ENCODE data around the gene TAPBP.

Gene TAPBP

DNA sequence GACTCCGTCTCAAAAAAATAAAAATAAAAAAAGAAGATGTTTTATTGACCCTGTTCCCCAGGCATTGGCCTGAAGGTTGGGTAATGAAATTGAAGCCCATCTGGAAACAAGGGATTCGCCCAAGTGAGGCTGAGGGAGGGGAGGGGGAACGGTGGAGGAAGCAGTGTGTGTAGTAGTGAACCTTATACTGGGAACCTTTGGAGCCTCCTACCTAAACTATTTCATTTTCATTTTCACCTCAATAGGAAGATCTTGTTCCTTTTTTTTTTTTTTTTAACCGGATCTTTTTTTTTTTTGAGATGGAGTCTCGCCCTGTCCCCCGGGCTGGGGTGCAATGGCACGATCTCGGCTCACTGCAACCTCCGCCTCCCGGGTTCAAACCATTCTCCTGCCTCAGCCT lies 16.9 kb upstream of the TAPBP start:
- H3K4me3 ChIP-seq (ENCODE audit: low read depth, low read length), result no peak overlapping the region
- no peak for DNase-seq (ENCODE audit: low read depth)
- TF ChIP-seq, protein P1, sequence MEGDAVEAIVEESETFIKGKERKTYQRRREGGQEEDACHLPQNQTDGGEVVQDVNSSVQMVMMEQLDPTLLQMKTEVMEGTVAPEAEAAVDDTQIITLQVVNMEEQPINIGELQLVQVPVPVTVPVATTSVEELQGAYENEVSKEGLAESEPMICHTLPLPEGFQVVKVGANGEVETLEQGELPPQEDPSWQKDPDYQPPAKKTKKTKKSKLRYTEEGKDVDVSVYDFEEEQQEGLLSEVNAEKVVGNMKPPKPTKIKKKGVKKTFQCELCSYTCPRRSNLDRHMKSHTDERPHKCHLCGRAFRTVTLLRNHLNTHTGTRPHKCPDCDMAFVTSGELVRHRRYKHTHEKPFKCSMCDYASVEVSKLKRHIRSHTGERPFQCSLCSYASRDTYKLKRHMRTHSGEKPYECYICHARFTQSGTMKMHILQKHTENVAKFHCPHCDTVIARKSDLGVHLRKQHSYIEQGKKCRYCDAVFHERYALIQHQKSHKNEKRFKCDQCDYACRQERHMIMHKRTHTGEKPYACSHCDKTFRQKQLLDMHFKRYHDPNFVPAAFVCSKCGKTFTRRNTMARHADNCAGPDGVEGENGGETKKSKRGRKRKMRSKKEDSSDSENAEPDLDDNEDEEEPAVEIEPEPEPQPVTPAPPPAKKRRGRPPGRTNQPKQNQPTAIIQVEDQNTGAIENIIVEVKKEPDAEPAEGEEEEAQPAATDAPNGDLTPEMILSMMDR (IDR thresholded peaks at IDR 0.05; ENCODE audit: control insufficient read depth, extremely low read depth, insufficient read depth), result no peak

DNA sequence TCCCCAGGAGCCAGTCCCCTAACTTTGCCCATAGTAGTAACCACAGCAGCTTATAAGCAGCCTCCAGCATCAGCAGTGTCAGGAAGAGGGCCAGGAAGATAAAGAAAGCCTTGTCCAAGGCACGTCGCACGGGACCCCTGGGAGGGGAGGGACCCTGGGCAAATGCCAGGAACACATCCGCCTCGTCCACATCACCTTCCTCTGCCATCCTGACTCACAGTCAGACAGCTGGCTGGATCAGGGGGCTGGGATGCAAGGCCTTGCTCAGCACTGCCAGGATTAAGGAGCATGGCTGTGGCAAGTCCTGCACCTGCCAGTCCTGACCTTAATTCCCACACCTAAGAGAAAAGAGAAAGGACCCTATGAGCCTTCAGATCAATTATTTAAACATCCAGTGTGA lies 15.2 kb upstream of the TAPBP start:
- no peak overlapping the region for H3K4me3 ChIP-seq (ENCODE audit: low read depth, low read length)
- DNase-seq (ENCODE audit: low read depth), result no peak
- TF ChIP-seq, protein P1 (IDR thresholded peaks at IDR 0.05; ENCODE audit: control insufficient read depth, extremely low read depth, insufficient read depth), result no peak

DNA sequence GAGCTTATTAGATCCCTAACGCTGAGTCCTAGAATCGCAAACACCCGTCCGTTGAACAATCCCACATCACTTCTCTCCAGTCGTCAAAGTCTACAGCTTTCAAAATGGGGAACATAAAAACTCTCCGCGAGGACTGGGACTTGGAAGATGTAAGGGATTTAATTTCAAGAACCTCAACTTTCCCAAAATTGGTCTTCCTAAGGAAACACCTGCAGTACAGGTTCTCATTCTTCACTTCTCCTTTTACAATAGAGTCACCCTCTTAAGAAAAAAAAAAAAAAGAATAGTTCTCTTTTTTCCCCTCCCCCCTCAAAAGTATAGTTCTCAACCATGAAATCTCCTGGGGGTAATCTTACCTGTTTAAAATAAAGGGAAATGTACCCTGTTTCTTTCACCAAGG lies 10.2 kb upstream of the TAPBP start:
- peak overlapping the region; percentile 89 for H3K4me3 ChIP-seq (ENCODE audit: low read depth, low read length)
- no peak for DNase-seq (ENCODE audit: low read depth)
- TF ChIP-seq, protein P1 (IDR thresholded peaks at IDR 0.05; ENCODE audit: control insufficient read depth, extremely low read depth, insufficient read depth), result no peak

DNA sequence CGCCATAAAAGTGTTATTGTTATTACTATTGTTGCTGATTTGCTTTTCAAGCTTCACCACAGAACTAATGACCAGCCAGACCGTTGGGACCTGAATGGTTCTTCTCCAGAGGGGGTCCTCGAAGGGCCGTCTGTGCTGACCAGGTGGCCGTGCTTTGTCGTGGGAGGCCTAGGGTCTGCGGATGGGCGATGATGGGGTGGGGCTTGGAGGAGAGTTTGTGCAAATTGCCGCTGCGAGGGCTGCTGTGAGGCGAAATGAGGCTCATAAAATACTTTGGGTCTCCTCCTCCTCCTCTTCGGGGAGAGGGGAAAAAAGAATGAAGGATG lies 9.7 kb upstream of the TAPBP start:
- DNase-seq (ENCODE audit: low read depth), result no peak
- TF ChIP-seq, protein P1 (IDR thresholded peaks at IDR 0.05; ENCODE audit: control insufficient read depth, extremely low read depth, insufficient read depth), result no peak
- peak overlapping the region; percentile 89 for H3K4me3 ChIP-seq (ENCODE audit: low read depth, low read length)

DNA sequence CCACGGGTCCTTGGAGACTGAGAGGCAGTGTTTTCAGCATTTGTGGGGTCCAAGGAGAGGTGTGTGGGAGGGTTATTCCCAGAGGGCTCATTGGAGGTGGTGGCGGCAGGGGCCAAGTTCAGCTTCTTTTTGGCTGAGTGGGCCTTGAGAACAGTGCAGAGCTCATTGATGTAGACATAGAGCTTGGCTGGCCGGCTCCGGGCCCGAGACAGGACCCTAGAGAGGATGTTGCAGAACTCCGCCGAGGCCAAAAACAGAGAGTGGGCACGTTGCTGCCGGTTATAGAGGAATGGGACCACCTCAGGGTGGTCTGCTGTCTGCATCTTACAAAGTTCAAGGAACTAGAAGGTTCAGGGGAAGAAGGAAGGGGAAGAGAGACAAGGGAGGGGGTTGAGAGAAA lies 7.3 kb upstream of the TAPBP start:
- TF ChIP-seq, protein P1 (IDR thresholded peaks at IDR 0.05; ENCODE audit: control insufficient read depth, extremely low read depth, insufficient read depth), result no peak
- DNase-seq (ENCODE audit: low read depth), result no peak
- H3K4me3 ChIP-seq (ENCODE audit: low read depth, low read length), result peak overlapping the region; percentile 89

DNA sequence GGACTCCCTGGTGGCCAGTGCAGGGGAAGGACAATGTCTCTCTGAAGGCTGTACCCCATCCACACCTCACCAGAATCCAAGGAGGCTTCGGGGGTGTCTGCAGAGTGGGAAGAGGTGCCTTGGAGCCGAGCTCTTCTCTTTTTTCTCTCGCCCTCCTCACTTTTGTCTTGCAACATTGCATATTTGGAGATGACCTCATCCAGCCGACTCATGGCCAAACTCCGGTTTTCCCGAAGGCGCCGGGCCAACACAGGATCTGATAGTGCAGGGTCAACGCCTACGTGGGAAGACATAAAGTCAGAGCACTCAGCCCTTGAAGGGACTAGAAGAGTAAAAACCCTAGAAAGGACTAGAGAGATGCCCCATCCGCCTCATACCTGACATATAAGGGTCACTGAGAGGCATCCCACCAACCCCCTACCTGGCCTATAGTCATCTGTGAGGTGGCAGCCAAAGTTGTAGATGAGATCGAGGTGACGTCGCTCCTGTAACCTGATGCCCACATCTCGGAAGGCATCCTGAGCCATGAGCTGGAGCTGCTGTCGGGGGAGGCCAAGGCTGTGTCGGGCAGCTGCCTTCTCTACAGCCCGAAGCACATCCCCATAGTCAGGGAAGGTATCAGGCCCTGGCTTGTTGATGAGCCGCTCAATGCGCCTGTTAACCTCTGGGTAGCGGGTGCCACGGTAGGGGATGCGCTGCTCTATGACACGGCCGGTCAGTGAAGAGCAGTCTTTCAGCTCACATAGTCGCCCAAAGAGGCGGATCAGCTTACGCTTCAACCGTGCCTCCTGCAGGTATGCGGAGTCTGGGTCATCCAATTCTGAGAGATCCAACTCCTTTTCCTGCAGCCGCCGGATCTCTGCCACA lies 6.7 kb upstream of the TAPBP start:
- no peak for DNase-seq (ENCODE audit: low read depth)
- TF ChIP-seq, protein P1 (IDR thresholded peaks at IDR 0.05; ENCODE audit: control insufficient read depth, extremely low read depth, insufficient read depth), result no peak
- peak overlapping the region; percentile 24; the same call in 1 of the 2 replicates for H3K4me3 ChIP-seq (ENCODE audit: low read depth, low read length)

DNA sequence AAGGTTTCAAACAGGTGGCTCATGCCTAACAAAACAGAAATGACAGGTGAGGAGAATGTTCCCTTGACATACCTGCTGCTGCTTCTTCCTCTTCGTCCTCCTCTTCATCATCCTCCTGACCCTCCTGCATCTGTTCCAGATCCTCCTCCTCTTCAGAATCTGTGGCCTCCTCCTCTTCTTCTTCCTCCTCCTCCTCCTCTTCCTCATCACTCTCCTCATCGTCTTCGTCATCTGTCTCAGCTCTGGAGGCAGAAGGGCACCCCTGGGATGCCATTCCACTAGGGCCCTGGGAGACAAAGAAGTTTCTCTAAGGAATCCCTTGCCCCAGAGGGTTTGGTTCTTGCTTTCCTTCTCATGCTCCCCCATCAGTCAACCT lies 6.0 kb upstream of the TAPBP start:
- H3K4me3 ChIP-seq (ENCODE audit: low read depth, low read length), result peak overlapping the region; percentile 24; the same call in 1 of the 2 replicates
- no peak for DNase-seq (ENCODE audit: low read depth)
- TF ChIP-seq, protein P1 (IDR thresholded peaks at IDR 0.05; ENCODE audit: control insufficient read depth, extremely low read depth, insufficient read depth), result no peak
